ENCODE results near the gene SRRM4. TPM values are rescaled to one million over a fixed set of nuclear protein-coding genes. Genes with fewer than 3 reads are reported as not detected.

SRRM4 gene
- polyA plus RNA-seq, 1 donor from 2014 or later = 9.9 TPM

DNA sequence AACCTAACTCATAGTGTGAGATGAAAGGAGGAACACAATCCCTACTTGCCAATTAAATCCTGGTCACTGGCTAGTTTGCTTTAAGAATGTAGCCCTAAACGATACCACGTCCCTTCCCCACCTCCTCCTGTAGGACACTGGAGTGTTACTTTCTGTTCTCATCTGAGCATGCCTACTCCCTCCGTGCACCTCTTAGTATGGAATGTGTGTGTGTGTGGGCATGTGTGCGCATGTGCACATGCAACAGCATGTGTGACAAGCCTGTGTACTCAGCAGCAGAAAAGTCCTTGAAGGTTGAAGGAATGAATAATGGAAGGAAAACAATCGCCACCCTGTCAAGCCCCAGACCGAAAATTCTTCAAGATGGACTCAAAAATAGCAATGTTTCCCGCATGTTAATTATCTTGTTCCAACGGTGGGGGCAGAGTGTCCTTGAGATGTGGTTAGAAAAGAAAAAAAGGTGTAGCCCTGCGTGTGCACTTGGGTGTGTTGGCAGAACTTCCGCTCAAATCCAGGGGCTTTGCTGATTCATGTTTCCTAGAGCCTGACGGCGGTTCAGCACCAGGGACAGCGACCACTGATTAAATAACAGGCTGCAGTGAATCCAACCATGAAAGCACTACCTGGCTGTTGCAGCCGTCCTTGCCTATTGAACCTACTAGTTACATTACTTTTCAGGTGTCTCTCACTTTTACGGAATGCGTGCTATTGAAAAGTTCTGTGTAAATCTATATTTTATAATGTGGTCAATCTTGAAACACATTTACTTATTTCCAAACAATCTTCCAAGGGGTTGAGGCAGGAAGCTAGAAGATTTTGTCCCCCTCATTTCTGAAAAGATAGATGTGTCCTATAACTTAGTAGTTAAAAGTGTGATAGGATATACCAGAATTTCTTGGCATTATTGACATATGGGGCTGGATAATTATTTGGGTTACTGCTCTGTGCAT, 79.8 kb downstream of the SRRM4 start:
- H3K36me3 ChIP-seq (ENCODE audit: insufficient read depth, low read length) = no peaks in the 10 kb centered on the region
- TF ChIP-seq, protein P1, sequence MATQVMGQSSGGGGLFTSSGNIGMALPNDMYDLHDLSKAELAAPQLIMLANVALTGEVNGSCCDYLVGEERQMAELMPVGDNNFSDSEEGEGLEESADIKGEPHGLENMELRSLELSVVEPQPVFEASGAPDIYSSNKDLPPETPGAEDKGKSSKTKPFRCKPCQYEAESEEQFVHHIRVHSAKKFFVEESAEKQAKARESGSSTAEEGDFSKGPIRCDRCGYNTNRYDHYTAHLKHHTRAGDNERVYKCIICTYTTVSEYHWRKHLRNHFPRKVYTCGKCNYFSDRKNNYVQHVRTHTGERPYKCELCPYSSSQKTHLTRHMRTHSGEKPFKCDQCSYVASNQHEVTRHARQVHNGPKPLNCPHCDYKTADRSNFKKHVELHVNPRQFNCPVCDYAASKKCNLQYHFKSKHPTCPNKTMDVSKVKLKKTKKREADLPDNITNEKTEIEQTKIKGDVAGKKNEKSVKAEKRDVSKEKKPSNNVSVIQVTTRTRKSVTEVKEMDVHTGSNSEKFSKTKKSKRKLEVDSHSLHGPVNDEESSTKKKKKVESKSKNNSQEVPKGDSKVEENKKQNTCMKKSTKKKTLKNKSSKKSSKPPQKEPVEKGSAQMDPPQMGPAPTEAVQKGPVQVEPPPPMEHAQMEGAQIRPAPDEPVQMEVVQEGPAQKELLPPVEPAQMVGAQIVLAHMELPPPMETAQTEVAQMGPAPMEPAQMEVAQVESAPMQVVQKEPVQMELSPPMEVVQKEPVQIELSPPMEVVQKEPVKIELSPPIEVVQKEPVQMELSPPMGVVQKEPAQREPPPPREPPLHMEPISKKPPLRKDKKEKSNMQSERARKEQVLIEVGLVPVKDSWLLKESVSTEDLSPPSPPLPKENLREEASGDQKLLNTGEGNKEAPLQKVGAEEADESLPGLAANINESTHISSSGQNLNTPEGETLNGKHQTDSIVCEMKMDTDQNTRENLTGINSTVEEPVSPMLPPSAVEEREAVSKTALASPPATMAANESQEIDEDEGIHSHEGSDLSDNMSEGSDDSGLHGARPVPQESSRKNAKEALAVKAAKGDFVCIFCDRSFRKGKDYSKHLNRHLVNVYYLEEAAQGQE (IDR thresholded peaks at IDR 0.05; ENCODE audit: borderline replicate concordance) = peak; percentile 88
- TF ChIP-seq MXI1 (conservative IDR thresholded peaks at IDR 0.05; ENCODE audit: poor library complexity, severe bottlenecking) (peak; percentile 31), TAF1 (IDR thresholded peaks at IDR 0.05; ENCODE audit: low read depth) (no peak)
- no peaks in the 10 kb centered on the region for H4K20me1 ChIP-seq (ENCODE audit: insufficient read depth)
- H3K27ac ChIP-seq (ENCODE audit: low read length) = no peak overlapping the region
- no peak overlapping the region for H3K4me3 ChIP-seq (ENCODE audit: low read length)
- no peak overlapping the region for H3K4me2 ChIP-seq (ENCODE audit: low read length)
- no peaks in the 10 kb centered on the region for H3F3A ChIP-seq (ENCODE audit: insufficient read depth, low read length, poor library complexity, severe bottlenecking)
- H3K9me3 ChIP-seq (ENCODE audit: low read length) = no peaks in the 10 kb centered on the region
- no peak overlapping the region for H3K9ac ChIP-seq (ENCODE audit: low read length)
- H3K79me2 ChIP-seq (replicated peaks; ENCODE audit: insufficient read depth, low read length) = no peaks in the 10 kb centered on the region
- H3K27me3 ChIP-seq (ENCODE audit: insufficient read depth, low read depth, low read length) = no peaks in the 10 kb centered on the region
- no peak overlapping the region for H2AFZ ChIP-seq (ENCODE audit: low read depth, low read length)
- H3K9me2 ChIP-seq (ENCODE audit: insufficient read depth, low read length) = no peaks in the 10 kb centered on the region

DNA sequence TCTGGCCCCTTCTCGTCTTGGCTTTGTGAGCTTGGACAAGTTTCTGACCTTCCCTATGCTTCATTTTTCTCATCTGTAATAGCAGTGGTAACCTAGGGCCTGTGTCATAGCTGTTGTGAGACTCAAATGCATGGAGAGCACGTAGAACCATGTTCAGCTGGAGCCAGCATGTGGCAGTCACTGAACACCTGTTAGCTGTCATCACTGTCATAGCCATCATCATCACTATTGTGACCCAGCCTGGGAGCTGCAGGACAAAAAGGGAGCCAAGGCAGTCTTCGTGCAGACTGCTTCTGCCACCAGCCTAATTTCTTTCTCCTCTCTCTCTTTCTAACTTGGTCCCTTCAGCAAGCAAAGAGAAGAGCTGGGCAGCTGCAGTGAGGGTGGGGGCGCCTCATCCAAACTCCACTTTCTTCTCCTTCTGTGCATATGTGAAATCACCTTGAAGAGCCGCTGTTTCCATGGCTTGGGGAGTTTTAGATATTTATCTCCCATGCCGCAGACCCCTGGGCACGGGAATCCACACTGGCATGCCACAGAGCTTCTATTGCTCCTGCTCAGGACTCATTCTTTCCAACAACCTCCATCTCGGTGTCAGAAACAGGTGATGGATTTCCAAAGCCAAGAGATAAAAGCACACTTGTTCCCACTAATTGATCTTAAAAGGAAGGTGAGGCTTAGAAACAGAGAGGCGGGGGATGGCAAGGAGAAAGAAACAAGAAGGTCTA, 87.0 kb downstream of the SRRM4 start:
- Histone ChIP-seq H3K36me3 (ENCODE audit: insufficient read depth, low read length) (no peaks in the 10 kb centered on the region), H3K4me3 (ENCODE audit: low read length) (no peak overlapping the region), H3K9me2 (ENCODE audit: insufficient read depth, low read length) (no peaks in the 10 kb centered on the region), H3K79me2 (replicated peaks; ENCODE audit: insufficient read depth, low read length) (no peaks in the 10 kb centered on the region), H3F3A (ENCODE audit: insufficient read depth, low read length, poor library complexity, severe bottlenecking) (no peaks in the 10 kb centered on the region), H2AFZ (ENCODE audit: low read depth, low read length) (no peak overlapping the region), H3K4me2 (ENCODE audit: low read length) (no peak overlapping the region), H3K9ac (ENCODE audit: low read length) (no peak overlapping the region), H3K27me3 (ENCODE audit: insufficient read depth, low read depth, low read length) (no peaks in the 10 kb centered on the region), H4K20me1 (ENCODE audit: insufficient read depth) (no peaks in the 10 kb centered on the region), H3K9me3 (ENCODE audit: low read length) (no peaks in the 10 kb centered on the region), H3K27ac (ENCODE audit: low read length) (no peak overlapping the region)
- TF ChIP-seq, protein P1 (IDR thresholded peaks at IDR 0.05; ENCODE audit: borderline replicate concordance) = no peak
- no peak for TF ChIP-seq RAD21 (conservative IDR thresholded peaks at IDR 0.05)
- TF ChIP-seq POLR2AphosphoS5 (IDR thresholded peaks at IDR 0.05) = no peak
- TF ChIP-seq EP300 (conservative IDR thresholded peaks at IDR 0.05; ENCODE audit: poor library complexity, severe bottlenecking) = no peak
- no peak for TF ChIP-seq EZH2 (IDR thresholded peaks at IDR 0.05; ENCODE audit: borderline replicate concordance, insufficient read depth, low read length, poor library complexity, severe bottlenecking)
- TF ChIP-seq TAF1 (IDR thresholded peaks at IDR 0.05; ENCODE audit: low read depth) = no peak
- no peak for TF ChIP-seq MXI1 (conservative IDR thresholded peaks at IDR 0.05; ENCODE audit: poor library complexity, severe bottlenecking)
- TF ChIP-seq, protein P2, sequence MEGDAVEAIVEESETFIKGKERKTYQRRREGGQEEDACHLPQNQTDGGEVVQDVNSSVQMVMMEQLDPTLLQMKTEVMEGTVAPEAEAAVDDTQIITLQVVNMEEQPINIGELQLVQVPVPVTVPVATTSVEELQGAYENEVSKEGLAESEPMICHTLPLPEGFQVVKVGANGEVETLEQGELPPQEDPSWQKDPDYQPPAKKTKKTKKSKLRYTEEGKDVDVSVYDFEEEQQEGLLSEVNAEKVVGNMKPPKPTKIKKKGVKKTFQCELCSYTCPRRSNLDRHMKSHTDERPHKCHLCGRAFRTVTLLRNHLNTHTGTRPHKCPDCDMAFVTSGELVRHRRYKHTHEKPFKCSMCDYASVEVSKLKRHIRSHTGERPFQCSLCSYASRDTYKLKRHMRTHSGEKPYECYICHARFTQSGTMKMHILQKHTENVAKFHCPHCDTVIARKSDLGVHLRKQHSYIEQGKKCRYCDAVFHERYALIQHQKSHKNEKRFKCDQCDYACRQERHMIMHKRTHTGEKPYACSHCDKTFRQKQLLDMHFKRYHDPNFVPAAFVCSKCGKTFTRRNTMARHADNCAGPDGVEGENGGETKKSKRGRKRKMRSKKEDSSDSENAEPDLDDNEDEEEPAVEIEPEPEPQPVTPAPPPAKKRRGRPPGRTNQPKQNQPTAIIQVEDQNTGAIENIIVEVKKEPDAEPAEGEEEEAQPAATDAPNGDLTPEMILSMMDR (IDR thresholded peaks at IDR 0.05; ENCODE audit: poor library complexity, severe bottlenecking) = no peak
- no peak for TF ChIP-seq SMC3 (conservative IDR thresholded peaks at IDR 0.05; ENCODE audit: poor library complexity)
